ENCODE data around the gene TOP2B. TPM values are rescaled to one million over a fixed set of nuclear protein-coding genes. Genes with fewer than 3 reads are reported as not detected.

Gene TOP2B
- total and polyA plus RNA-seq, 2 experiments from 2014 or later: 92.0 to 179 TPM

DNA sequence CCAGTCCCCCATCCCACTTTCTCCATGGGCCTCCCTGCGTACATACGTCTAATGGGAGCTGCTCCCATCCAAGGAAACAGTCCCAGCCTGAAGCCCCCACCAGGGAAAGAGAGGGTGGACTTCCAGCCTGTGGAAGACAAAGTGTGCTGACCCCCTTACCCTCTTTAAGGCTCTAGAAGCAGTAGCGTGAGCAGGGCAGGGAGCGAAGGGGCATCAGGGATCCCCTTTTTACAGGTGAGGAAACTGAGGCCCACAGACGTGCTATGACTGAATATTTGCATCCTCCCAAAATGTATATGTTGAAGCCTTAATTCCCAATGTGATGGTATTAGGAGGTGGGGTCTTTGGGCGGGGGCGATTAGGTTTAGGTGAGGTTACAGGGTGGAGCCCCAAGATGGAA is 83.4 kb downstream of the TOP2B start (continued):
- TF ChIP-seq, protein P1, sequence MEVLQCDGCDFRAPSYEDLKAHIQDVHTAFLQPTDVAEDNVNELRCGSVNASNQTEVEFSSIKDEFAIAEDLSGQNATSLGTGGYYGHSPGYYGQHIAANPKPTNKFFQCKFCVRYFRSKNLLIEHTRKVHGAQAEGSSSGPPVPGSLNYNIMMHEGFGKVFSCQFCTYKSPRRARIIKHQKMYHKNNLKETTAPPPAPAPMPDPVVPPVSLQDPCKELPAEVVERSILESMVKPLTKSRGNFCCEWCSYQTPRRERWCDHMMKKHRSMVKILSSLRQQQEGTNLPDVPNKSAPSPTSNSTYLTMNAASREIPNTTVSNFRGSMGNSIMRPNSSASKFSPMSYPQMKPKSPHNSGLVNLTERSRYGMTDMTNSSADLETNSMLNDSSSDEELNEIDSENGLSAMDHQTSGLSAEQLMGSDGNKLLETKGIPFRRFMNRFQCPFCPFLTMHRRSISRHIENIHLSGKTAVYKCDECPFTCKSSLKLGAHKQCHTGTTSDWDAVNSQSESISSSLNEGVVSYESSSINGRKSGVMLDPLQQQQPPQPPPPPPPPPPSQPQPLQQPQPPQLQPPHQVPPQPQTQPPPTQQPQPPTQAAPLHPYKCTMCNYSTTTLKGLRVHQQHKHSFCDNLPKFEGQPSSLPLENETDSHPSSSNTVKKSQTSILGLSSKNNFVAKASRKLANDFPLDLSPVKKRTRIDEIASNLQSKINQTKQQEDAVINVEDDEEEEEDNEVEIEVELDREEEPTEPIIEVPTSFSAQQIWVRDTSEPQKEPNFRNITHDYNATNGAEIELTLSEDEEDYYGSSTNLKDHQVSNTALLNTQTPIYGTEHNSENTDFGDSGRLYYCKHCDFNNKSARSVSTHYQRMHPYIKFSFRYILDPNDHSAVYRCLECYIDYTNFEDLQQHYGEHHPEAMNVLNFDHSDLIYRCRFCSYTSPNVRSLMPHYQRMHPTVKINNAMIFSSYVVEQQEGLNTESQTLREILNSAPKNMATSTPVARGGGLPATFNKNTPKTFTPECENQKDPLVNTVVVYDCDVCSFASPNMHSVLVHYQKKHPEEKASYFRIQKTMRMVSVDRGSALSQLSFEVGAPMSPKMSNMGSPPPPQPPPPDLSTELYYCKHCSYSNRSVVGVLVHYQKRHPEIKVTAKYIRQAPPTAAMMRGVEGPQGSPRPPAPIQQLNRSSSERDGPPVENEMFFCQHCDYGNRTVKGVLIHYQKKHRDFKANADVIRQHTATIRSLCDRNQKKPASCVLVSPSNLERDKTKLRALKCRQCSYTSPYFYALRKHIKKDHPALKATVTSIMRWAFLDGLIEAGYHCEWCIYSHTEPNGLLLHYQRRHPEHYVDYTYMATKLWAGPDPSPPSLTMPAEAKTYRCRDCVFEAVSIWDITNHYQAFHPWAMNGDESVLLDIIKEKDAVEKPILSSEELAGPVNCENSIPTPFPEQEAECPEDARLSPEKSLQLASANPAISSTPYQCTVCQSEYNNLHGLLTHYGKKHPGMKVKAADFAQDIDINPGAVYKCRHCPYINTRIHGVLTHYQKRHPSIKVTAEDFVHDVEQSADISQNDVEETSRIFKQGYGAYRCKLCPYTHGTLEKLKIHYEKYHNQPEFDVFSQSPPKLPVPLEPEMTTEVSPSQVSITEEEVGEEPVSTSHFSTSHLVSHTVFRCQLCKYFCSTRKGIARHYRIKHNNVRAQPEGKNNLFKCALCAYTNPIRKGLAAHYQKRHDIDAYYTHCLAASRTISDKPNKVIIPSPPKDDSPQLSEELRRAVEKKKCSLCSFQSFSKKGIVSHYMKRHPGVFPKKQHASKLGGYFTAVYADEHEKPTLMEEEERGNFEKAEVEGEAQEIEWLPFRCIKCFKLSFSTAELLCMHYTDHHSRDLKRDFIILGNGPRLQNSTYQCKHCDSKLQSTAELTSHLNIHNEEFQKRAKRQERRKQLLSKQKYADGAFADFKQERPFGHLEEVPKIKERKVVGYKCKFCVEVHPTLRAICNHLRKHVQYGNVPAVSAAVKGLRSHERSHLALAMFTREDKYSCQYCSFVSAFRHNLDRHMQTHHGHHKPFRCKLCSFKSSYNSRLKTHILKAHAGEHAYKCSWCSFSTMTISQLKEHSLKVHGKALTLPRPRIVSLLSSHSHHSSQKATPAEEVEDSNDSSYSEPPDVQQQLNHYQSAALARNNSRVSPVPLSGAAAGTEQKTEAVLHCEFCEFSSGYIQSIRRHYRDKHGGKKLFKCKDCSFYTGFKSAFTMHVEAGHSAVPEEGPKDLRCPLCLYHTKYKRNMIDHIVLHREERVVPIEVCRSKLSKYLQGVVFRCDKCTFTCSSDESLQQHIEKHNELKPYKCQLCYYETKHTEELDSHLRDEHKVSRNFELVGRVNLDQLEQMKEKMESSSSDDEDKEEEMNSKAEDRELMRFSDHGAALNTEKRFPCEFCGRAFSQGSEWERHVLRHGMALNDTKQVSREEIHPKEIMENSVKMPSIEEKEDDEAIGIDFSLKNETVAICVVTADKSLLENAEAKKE (CRISPR knock-in tag; IDR thresholded peaks at IDR 0.05): no peak
- TF ChIP-seq, protein P2, sequence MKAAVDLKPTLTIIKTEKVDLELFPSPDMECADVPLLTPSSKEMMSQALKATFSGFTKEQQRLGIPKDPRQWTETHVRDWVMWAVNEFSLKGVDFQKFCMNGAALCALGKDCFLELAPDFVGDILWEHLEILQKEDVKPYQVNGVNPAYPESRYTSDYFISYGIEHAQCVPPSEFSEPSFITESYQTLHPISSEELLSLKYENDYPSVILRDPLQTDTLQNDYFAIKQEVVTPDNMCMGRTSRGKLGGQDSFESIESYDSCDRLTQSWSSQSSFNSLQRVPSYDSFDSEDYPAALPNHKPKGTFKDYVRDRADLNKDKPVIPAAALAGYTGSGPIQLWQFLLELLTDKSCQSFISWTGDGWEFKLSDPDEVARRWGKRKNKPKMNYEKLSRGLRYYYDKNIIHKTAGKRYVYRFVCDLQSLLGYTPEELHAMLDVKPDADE (IDR thresholded peaks at IDR 0.05): no peak
- no peak for TF ChIP-seq EZH2 (IDR thresholded peaks at IDR 0.05; ENCODE audit: low read depth, unreplicated experiment)

DNA sequence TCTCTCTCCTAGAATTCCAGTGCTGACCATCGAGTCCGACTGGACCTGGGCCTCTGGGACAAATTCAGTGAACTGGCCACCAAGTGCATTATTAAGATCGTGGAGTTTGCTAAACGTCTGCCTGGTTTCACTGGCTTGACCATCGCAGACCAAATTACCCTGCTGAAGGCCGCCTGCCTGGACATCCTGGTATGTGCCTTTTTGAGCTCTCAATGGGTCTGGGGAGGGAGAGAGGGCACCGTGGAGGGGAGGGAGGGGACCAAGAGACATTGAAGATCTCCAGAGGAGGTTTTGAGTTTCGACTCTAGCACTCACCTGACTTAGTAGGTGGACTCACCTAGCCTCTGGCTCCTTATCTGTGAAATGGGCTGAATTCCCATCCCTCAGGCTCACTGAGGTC is 84.2 kb downstream of the TOP2B start:
- Mint-ChIP-seq H3K27me3 (ENCODE audit: insufficient read depth, low read depth, poor library complexity) (peaks cover 12% of the 10 kb centered on the region), H3K27ac (no peak overlapping the region), H3K4me1 (peaks cover 8% of the 10 kb centered on the region; the same call in 2 of the 3 replicates), H3K9me3 (no peaks in the 10 kb centered on the region), H3K4me3 (no peak overlapping the region), H3K36me3 (ENCODE audit: low read depth) (no peaks in the 10 kb centered on the region)
- Histone ChIP-seq H3F3A (replicated peaks; ENCODE audit: low read depth) (no peaks in the 10 kb centered on the region), H3K4me2 (no peak overlapping the region), H3K27me3 (ENCODE audit: insufficient read depth) (no peaks in the 10 kb centered on the region), H3K79me2 (replicated peaks; ENCODE audit: insufficient read depth) (no peaks in the 10 kb centered on the region), H2AFZ (no peak overlapping the region), H3K36me3 (ENCODE audit: insufficient read depth) (no peaks in the 10 kb centered on the region), H3K27ac (ENCODE audit: low read depth) (no peak overlapping the region), H3K9me2 (ENCODE audit: insufficient read depth) (peaks cover 5% of the 10 kb centered on the region; the same call in 1 of the 2 replicates), H4K20me1 (replicated peaks; ENCODE audit: insufficient read depth) (no peaks in the 10 kb centered on the region), H3K4me3 (no peak overlapping the region), H3K4me1 (ENCODE audit: insufficient read depth) (no peaks in the 10 kb centered on the region)
- ATAC-seq (no peak), DNase-seq (ENCODE audit: low spot score) (no peak)
- no peak for TF ChIP-seq EZH2 (IDR thresholded peaks at IDR 0.05; ENCODE audit: low read depth, unreplicated experiment)
- TF ChIP-seq EZH2phosphoT487 (IDR thresholded peaks at IDR 0.05; ENCODE audit: unreplicated experiment): no peak
- TF ChIP-seq CREB1 (CRISPR knock-in tag; IDR thresholded peaks at IDR 0.05; ENCODE audit: low read depth): no peak
- TF ChIP-seq NANOG (IDR thresholded peaks at IDR 0.05; ENCODE audit: borderline replicate concordance): no peak
- no peak for TF ChIP-seq STAT1 (IDR thresholded peaks at IDR 0.05; ENCODE audit: unreplicated experiment)
- no peak for TF ChIP-seq ZNF331 (CRISPR knock-in tag; IDR thresholded peaks at IDR 0.05; ENCODE audit: low read depth)
- TF ChIP-seq ZNF114 (CRISPR knock-in tag; IDR thresholded peaks at IDR 0.05): no peak
- no peak for TF ChIP-seq POLR2AphosphoS5 (IDR thresholded peaks at IDR 0.05; ENCODE audit: low read depth)
- TF ChIP-seq, protein P2 (IDR thresholded peaks at IDR 0.05): no peak
- TF ChIP-seq, protein P3, sequence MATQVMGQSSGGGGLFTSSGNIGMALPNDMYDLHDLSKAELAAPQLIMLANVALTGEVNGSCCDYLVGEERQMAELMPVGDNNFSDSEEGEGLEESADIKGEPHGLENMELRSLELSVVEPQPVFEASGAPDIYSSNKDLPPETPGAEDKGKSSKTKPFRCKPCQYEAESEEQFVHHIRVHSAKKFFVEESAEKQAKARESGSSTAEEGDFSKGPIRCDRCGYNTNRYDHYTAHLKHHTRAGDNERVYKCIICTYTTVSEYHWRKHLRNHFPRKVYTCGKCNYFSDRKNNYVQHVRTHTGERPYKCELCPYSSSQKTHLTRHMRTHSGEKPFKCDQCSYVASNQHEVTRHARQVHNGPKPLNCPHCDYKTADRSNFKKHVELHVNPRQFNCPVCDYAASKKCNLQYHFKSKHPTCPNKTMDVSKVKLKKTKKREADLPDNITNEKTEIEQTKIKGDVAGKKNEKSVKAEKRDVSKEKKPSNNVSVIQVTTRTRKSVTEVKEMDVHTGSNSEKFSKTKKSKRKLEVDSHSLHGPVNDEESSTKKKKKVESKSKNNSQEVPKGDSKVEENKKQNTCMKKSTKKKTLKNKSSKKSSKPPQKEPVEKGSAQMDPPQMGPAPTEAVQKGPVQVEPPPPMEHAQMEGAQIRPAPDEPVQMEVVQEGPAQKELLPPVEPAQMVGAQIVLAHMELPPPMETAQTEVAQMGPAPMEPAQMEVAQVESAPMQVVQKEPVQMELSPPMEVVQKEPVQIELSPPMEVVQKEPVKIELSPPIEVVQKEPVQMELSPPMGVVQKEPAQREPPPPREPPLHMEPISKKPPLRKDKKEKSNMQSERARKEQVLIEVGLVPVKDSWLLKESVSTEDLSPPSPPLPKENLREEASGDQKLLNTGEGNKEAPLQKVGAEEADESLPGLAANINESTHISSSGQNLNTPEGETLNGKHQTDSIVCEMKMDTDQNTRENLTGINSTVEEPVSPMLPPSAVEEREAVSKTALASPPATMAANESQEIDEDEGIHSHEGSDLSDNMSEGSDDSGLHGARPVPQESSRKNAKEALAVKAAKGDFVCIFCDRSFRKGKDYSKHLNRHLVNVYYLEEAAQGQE (IDR thresholded peaks at IDR 0.05; ENCODE audit: unreplicated experiment): no peak
- TF ChIP-seq, protein P4, sequence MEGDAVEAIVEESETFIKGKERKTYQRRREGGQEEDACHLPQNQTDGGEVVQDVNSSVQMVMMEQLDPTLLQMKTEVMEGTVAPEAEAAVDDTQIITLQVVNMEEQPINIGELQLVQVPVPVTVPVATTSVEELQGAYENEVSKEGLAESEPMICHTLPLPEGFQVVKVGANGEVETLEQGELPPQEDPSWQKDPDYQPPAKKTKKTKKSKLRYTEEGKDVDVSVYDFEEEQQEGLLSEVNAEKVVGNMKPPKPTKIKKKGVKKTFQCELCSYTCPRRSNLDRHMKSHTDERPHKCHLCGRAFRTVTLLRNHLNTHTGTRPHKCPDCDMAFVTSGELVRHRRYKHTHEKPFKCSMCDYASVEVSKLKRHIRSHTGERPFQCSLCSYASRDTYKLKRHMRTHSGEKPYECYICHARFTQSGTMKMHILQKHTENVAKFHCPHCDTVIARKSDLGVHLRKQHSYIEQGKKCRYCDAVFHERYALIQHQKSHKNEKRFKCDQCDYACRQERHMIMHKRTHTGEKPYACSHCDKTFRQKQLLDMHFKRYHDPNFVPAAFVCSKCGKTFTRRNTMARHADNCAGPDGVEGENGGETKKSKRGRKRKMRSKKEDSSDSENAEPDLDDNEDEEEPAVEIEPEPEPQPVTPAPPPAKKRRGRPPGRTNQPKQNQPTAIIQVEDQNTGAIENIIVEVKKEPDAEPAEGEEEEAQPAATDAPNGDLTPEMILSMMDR (conservative IDR thresholded peaks at IDR 0.05; ENCODE audit: low read depth in 2 of 2): no peak

Measured in GM23338 (cell line).